Mesodermal cell (in vitro differentiated cells): ENCODE results near the gene TBC1D22A.
"Not testable (repeated sequence)": the region's sequence is repeated elsewhere in the genome, so short reads cannot be mapped to it uniquely, and the experiment has no call there.

Source experiments
- H3K27ac ChIP-seq: 2 replicates; pipeline ENCODE4 v1.7.0; 2013; ENCODE audit warnings: mild to moderate bottlenecking, low read depth, low read length, moderate library complexity; ENCODE audit not compliant: severe bottlenecking
- H3K36me3 ChIP-seq: 2 replicates; pipeline ENCODE4 v1.7.1; 2013; ENCODE audit warnings: mild to moderate bottlenecking, low read length, moderate library complexity; ENCODE audit not compliant: control insufficient read depth, insufficient read depth
- H3K4me1 ChIP-seq: one replicate; pipeline ENCODE4 v1.7.1; 2013; ENCODE audit warnings: mild to moderate bottlenecking, low read length; ENCODE audit not compliant: insufficient read depth, control insufficient read depth, poor library complexity, severe bottlenecking
- H3K4me3 ChIP-seq: 2 replicates; pipeline ENCODE4 v1.7.0; 2013; ENCODE audit warnings: low read length, control low read depth, mild to moderate bottlenecking; ENCODE audit not compliant: insufficient read depth, poor library complexity, severe bottlenecking; ENCODE audit errors: extremely low read depth
- H3K9me3 ChIP-seq: 2 replicates; pipeline ENCODE4 v1.7.1; 2013; ENCODE audit warnings: mild to moderate bottlenecking, low read length, moderate library complexity; ENCODE audit not compliant: control insufficient read depth
- WGBS, 2 experiments: methylation state at CpG; one replicate each; pipeline ENCODE4 v1.1.5; 2013; ENCODE audit warnings: missing lambda C conversion rate in 2 of 2; ENCODE audit not compliant: insufficient coverage in 2 of 2; 5-methylcytosine and 5-hydroxymethylcytosine counted together

TBC1D22A gene

GRCh38 chr22:47163856-47164513, 401.5 kb downstream of the TBC1D22A start:
- WGBS, 2 experiments = 92 to 95% methylated on average over 21 to 22 of the region's 22 CpGs
- H3K27ac ChIP-seq = peak overlapping the region; percentile 57
- H3K36me3 ChIP-seq = peaks cover 6% of the 10 kb centered on the region
- no peaks in the 10 kb centered on the region for H3K4me1 ChIP-seq
- H3K4me3 ChIP-seq = no peak overlapping the region
- H3K9me3 ChIP-seq = peaks cover 9% of the 10 kb centered on the region

DNA sequence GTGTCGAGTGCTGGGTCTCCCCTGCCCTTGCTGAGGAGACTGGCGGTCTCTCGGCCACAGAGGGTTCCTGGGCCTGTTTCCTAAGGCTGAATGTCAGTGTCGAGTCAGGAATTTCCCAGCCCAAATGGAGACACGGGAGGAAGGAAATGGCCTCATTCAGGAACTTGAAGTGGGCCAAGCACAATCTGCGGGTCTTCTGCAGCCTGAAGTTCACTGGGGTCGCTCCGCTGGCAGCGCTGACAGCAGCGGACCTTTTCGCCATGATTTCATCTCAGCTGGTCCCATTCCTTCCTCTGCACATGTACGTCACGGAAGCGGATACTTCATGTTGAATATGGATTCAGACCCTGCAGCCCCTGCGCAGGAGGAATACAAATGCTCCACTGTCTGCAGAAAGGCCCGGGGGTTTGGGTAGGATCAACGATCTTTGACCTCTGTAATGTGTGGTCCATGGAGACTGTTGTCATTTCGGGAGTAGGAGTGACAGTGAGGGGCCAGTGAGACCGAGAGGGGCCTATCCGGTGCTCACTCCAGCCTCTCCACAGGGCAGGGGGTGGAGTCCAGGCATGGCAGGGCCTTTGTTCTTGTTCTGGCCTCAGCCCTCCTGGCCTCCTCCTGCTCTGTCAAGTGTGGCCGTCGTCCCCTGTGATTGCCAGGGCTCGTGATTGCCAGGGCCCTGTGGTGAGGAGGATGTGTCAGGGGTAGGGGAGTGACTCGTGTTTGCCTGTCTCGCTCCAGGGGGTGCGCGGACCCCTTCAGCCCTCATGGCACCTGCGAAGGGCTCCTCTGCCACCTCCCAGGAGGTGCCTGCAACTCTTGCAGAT, 402.3 kb downstream of the TBC1D22A start:
- WGBS, 2 experiments = 86 to 88% methylated on average over 25 to 26 of the region's 28 CpGs
- peak overlapping the region; percentile 57 for H3K27ac ChIP-seq
- no peaks in the 10 kb centered on the region for H3K4me1 ChIP-seq
- H3K9me3 ChIP-seq = peaks cover 9% of the 10 kb centered on the region
- H3K36me3 ChIP-seq = peaks cover 6% of the 10 kb centered on the region
- H3K4me3 ChIP-seq = no peak overlapping the region

GRCh38 chr22:47165338-47166032, 403.0 kb downstream of the TBC1D22A start:
- Histone ChIP-seq H3K9me3 (peaks cover 9% of the 10 kb centered on the region), H3K4me3 (no peak overlapping the region), H3K27ac (peak overlapping the region; percentile 57), H3K36me3 (peaks cover 6% of the 10 kb centered on the region), H3K4me1 (no peaks in the 10 kb centered on the region)
- 90 to 91% methylated on average over 19 to 24 of the region's 25 CpGs for WGBS, 2 experiments

DNA sequence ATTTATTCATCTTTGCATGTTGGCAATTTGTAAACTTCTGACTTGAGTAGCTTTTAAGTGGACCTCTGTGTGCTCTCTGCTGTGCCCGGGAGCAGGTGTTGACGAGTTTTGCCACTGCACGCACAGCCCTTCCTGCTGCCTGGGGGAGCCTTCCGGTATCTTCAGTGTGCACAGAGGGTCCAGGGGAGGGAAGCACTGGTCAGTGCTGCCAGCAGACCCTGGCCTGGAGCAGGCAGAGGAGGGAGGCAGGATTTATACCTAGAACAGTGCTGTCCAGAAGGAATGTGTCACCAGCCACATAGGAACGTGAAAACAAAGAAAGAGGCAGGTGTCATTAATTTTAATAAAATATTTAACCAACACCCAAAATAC, 403.6 kb downstream of the TBC1D22A start:
- whole genome bisulfite sequencing, 2 experiments = 94% methylated on average over 4 of the region's 5 CpGs; no CpG with 5 or more reads in 1 of the 2 experiments
- Histone ChIP-seq H3K4me1 (no peaks in the 10 kb centered on the region), H3K36me3 (peaks cover 6% of the 10 kb centered on the region), H3K4me3 (no peak overlapping the region), H3K27ac (no peak overlapping the region), H3K9me3 (peaks cover 9% of the 10 kb centered on the region)

DNA sequence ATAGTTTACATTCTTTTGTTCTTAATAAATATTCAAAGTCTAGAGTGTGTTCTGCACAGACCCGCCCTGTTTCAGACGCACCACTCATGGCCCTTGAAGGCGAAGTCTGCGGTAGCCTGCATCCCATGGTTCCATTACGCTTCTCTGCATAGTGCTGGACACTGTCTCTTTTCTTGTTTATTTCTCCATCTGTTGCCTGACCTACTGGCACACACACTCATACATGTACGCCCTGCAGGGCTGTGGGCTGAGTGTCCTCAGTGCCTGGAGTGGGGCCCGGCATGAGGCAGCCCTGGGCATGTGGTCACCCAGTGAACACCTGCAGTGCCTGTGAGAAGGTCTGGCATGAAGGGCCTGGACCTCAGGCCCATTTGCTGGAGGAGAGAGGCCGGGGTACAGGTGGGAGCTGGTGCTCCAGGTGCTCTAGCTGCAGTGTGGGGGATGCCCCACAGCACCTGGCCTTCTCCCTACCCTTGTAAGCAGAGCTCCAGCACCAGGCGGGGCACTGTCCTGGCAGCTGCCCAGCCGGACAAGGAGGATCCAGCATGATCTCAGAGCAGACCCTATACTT, 404.1 kb downstream of the TBC1D22A start:
- H3K4me3 ChIP-seq = no peak overlapping the region
- H3K4me1 ChIP-seq = no peaks in the 10 kb centered on the region
- H3K27ac ChIP-seq = no peak overlapping the region
- H3K36me3 ChIP-seq = peaks cover 6% of the 10 kb centered on the region
- whole genome bisulfite sequencing, 2 experiments = 93% methylated on average over 7 of the region's 10 CpGs
- peaks cover 9% of the 10 kb centered on the region for H3K9me3 ChIP-seq

DNA sequence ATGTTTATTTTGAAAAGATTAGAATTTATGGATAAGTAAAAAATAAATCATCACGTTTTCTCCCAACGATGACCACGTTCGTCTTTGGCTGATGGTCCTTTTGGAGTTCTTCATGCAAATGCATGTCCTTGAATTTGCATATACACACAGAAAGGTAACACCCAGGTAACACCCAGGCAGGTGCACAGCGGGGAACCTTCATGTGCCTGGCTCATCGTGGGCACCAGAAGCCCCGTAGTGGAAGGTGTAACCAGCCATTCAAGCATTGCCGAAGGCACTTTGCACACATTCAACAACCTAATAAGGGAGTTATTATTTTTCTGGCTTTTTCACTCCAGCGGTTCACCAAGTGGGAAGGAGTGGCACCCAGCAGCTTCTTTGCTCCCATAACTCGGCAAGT, 404.6 kb downstream of the TBC1D22A start:
- no peak overlapping the region for H3K4me3 ChIP-seq
- H3K27ac ChIP-seq = no peak overlapping the region
- H3K9me3 ChIP-seq = peaks cover 9% of the 10 kb centered on the region
- WGBS, 2 experiments = 83 to 94% methylated on average over 4 to 6 of the region's 10 CpGs
- H3K4me1 ChIP-seq = no peaks in the 10 kb centered on the region
- H3K36me3 ChIP-seq = peaks cover 6% of the 10 kb centered on the region

DNA sequence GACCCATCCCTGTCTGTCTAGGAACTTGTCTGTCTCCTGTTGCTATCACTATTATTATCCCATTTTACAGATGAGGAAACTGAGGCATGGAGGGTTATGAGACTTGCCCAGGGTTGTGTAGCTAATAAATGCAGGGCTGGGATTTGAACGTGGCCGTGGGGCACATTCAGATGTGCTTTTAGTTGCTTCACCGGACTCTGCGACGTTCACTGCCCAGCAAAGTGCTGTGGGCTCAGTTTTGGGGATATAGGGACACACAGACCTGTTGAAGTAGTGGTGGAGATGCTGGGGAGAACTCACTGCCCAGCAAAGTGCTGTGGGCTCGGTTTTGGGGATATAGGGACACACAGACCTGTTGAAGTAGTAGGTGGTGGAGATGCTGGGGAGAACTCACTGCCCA, 405.5 kb downstream of the TBC1D22A start:
- not testable (repeated sequence) for H3K4me3 ChIP-seq, H3K36me3 ChIP-seq, H3K9me3 ChIP-seq, H3K4me1 ChIP-seq, H3K27ac ChIP-seq
- 79 to 90% methylated on average over 4 to 5 of the region's 6 CpGs for whole genome bisulfite sequencing, 2 experiments

GRCh38 chr22:47168441-47168840, 406.0 kb downstream of the TBC1D22A start:
- Histone ChIP-seq H3K36me3 (peaks cover 6% of the 10 kb centered on the region), H3K4me1 (no peaks in the 10 kb centered on the region)
- WGBS, 2 experiments = 91 to 98% methylated on average over 7 to 14 of the region's 14 CpGs

DNA sequence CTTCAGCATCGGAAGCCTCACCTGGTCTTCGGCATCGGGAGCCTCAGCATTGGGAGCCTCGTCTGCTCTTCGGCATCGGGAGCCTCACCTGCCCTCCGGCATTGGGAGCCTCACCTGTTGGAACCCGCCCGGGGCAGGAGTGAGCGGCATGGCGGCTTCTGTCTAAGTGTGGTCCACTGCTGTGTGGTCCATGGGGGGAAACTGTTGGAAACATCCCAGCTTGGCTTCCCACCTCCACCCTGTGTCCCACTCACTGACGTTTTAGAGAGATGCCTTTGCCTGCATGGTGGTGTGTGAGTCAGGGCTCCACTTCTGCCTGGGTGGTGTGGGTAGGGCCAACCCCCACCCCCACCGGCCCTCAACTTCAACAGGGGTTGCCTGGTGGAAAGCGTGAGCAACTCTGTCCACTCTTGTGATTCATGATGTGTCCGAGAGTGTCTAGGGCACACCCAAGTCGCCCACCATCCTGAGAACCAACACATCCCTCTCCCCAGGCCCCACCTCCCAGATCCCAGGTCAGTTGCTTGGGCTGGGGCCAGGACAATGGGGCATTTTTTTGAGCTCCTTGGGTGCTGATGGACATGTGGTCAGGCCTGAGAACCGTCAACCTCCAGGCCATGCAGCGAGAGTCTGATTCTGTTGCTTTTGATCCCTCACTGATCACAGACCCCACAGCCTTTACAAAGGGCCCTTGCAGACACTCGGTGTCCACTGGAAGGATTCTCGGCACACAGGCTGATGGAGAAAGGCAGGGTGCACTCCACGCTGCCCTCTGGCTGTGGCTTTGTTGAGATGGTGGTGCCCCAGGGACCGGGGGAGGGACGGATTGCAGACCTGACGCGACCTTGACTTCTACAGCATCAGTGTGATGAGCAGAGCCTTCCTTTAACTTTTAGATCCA, 406.7 kb downstream of the TBC1D22A start:
- peaks cover 6% of the 10 kb centered on the region for H3K36me3 ChIP-seq

More at GRCh38 chr22:47168441-47168840, 406.0 kb downstream of the TBC1D22A start:
- H3K27ac ChIP-seq = no peak overlapping the region
- peaks cover 9% of the 10 kb centered on the region for H3K9me3 ChIP-seq
- no peak overlapping the region for H3K4me3 ChIP-seq

DNA sequence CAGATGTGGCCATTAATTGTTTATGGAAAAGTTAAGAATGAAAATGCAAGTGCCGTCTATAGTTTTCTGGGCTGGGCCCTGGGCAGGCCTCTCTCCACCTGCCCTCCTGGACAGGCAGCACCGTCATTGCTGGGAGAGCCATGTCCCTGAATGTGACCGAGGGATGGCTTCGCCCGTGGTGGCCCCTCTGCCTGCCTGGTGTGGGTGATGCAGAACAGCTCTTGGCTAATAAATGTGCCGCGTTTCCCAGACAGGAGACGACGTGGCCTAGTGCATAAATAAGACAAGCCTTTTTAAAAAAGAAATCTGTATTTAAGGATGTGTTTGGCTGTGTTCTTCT, 407.3 kb downstream of the TBC1D22A start:
- H3K4me1 ChIP-seq = no peaks in the 10 kb centered on the region
- no peak overlapping the region for H3K27ac ChIP-seq
- H3K4me3 ChIP-seq = no peak overlapping the region
- peaks cover 6% of the 10 kb centered on the region for H3K36me3 ChIP-seq
- H3K9me3 ChIP-seq = peaks cover 9% of the 10 kb centered on the region
- WGBS, 2 experiments = 93 to 100% methylated on average over 6 to 9 of the region's 9 CpGs

More for the DNA sequence above, 406.7 kb downstream of the TBC1D22A start:
- Histone ChIP-seq H3K4me3 (no peak overlapping the region), H3K27ac (no peak overlapping the region), H3K9me3 (peaks cover 9% of the 10 kb centered on the region), H3K4me1 (no peaks in the 10 kb centered on the region)
- WGBS, 2 experiments = 92% methylated on average over 18 to 20 of the region's 25 CpGs
